Stimulated activated CD4-positive, alpha-beta T cell treated with anti-CD3 and anti-CD28 coated beads, Interleukin-4, amount 100 ng/mL, for 48 hours (primary cell): ENCODE results near the gene ESRRA.
A peak's percentile ranks its signal among the peaks of the same experiment; 100 is the strongest.

ENCODE experiments used
- DNase-seq, 2 donors: peaks; one replicate each; pipeline ENCODE4 v3.0.0-alpha.2; 2020; ENCODE audit warnings: low read depth in 2 of 2

ESRRA gene

GRCh38 chr11:64275031-64275800 lies 30.1 kb upstream of the ESRRA start:
- no peak for DNase-seq

GRCh38 chr11:64275841-64276240 lies 29.5 kb upstream of the ESRRA start:
- DNase-seq, result no peak

GRCh38 chr11:64276653-64277431 lies 28.5 kb upstream of the ESRRA start:
- no peak for DNase-seq

- no peak for DNase-seq
Observed at GRCh38 chr11:64278576-64279190, 26.6 kb upstream of the ESRRA start.

- DNase-seq, result no peak
Observed at GRCh38 chr11:64281957-64282770, 23.2 kb upstream of the ESRRA start.

DNA sequence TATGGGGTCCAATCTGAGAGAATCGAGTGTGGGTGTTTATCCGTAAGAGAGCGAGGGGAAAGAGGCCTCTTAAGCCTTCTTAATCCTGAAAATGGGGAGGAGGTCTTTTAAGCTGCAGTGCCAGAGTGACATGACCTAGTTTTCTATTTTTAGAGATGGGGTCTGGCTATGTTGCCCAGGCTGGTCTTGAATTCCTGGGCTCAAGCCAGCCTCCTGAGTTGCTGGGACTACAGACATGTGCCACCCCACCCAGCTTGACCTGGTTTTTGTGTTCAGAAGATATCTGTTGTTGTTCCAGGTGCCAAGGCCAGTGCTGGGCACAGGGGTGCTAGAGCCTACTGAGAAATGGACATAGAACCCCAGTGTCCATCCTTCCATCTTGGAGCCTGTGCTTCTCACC lies 22.2 kb upstream of the ESRRA start:
- DNase-seq, result no peak

DNA sequence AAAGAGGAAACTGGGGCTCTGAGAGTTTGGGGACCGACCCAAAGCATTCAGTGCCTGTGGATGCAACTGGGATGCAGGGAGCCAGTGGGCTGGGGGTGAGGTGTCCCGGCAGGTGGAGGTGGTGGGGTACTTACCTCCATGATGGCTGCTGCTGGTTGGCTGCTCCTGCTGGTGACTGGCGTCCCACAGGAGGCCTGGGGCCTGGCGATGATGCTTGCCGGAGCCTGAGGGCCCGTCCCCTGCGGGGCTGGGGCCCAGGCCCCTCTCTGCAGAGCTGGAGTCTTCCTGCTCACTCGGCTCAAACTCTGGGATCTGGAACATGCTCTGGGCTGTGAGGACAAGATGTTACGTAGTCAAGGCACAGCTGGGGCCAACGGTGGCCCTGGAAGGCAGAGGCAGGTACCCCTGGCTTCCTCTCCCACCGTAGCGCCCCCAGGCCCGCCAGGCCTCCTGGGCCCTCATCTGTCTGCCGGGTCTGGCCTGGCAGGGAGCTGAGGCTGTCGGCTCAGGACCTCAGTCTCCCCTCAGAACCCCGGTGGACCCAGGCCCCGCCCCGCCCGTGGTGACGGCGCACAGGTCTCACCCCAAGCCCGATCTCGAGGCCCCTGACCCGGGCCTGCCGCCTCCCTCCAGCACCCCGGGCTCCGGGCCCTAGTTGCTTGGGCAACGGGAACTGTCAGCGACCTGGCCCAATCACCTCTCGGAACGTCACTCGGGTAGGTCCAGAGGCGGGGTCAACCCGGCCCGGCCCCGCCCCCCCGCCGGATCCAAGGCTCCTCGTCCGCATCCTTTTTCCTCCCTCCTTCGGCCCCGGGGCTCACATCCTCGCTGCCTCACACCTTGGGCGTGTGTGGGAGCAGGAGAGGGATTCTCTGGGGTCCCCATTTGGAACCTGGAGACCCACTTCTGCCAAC lies 21.0 kb upstream of the ESRRA start, which contains the start of gene BAD:
Gene BAD (minus strand): TSS at position 618 of the 914 bp plus-strand sequence. CDS start 297 bp downstream, at position 321.
- peak; percentile 91 to 92 for DNase-seq

- peak; percentile 85 to 91 for DNase-seq
Observed at GRCh38 chr11:64284962-64285884, 20.1 kb upstream of the ESRRA start, which contains the start of gene GPR137. GPR137 (plus strand) TSS chr11:64285848; CDS start chr11:64286525, 677 bp downstream.

DNA sequence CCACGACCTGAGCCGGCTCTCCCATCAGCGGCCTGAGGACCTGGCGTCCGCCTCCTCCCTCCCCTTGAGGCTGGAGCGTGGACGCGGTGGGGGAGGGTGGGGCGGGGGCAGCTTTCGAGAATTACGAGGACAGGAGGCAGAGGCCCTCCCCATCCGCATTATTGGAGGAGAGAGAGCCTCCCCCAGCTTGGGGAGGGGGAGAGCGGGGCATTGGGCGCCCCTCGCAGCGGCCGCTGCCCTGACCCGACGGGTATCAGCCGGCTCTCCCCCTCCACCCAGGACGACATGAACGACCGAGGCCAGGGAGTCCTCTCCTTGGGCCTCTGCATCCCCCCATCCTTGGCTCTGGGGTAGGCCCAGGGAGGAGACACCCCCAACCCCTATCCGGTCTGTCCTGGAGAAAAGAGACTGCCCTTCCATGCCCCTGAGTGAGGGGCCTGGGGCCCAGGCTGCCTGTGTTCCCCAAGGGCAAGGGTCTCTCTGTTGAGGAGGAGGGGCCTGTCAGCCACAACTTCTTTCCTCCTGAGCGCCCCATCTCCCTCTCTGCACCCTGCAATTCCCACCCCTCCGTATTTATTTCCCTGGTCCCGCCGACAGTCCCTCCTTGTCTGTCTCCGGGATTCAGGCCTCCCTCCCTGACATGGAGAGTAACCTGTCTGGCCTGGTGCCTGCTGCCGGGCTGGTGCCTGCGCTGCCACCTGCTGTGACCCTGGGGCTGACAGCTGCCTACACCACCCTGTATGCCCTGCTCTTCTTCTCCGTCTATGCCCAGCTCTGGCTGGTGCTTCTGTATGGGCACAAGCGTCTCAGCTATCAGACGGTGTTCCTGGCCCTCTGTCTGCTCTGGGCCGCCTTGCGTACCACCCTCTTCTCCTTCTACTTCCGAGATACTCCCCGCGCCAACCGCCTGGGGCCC lies 19.2 kb upstream of the ESRRA start:
- DNase-seq, result no peak

DNA sequence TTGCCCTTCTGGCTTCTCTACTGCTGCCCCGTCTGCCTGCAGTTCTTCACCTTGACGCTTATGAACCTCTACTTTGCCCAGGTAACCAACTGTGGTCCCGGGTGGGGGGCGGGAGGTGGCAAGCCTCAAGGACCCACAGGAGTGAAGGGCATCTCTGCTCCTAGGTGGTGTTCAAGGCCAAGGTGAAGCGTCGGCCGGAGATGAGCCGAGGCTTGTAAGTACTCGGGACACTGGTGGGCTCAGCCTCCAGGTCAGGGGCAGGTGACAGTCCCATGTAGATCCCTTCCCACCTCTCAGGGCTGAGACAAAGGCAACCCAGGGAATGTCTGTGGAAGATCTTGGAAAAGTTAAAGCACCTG lies 18.5 kb upstream of the ESRRA start:
- DNase-seq, result no peak

- DNase-seq, result no peak
Observed at GRCh38 chr11:64287676-64288352, 17.5 kb upstream of the ESRRA start.

DNA sequence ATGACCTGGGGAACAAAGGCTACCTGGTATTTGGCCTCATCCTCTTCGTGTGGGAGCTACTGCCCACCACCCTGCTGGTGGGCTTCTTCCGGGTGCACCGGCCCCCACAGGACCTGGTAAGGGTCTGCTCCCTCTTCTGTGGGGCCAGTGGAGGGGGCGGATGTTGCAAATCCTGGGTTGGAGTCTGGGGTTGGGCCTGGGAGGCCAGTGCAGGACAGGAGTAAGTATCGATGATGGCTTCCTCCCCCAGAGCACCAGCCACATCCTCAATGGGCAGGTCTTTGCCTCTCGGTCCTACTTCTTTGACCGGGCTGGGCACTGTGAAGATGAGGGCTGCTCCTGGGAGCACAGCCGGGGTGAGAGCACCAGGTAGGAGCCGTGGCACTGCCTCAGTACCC lies 17.0 kb upstream of the ESRRA start:
- no peak for DNase-seq

DNA sequence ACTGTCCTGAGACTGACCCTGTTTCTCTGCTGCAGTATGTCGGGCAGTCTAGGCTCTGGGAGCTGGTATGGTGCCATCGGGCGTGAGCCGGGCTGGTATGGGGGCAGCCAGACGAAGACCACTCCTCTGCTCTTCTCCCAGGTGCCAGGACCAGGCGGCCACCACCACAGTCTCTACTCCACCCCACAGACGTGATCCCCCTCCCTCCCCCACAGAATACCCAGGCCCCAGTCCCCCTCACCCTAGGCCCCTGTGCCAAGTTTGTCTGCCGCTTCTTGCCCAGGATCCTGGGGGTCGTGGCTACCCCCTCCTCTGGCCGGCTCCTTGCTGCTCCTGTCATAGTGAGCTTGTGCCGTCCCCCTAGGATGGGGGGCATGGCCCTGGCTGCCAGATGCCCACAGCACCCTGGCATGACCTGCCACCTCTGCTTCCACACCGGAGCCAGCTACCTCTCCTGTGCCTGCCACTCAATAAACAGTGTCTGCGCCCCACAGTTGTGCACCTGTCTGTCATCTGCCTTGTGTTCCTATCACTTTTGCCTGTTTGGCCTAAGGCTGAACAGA lies 16.2 kb upstream of the ESRRA start:
- no peak for DNase-seq

DNA sequence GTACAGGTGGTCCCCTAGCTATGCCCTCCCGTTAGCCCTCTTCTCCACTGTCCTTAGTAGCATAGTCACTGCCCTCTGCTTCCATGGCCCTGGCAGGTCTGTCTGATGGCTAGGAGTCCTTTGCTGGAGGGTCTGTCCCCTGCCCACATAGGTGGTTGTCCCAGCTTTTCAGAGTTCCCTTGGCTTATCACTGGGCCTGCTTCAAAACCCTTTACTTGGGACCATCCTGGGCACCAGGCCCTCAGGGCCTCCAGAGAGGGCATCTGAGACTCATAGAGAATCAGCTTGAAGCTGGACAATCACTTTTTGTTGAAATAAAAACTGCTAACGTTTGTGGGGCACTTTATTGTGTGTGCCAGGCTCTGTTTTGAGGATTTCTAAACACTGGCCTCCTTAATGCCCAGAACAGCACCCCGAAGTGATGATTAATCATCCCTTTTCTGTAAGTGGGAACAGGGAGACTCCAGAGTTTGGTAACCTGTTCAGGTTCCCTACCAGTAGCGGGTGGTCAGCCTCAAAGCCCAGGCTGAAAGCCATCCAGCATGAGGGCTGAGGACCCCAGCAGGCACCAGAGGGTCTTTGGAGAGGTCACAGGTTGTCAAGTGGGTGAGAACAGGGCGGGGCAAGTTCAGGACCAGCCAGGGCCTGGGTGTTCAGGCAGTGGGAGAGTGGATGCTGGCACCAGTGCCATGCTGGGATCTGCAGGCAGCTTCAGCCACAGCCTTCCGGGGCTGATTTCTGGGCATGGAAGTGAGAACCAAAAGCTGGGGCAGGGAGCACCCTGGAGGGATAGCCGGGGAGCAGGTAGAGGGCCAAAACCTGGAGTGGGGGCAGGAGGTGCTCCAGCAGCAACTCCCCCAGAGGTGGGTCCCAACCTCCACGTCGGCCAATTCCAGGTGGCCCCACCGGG lies 14.7 kb upstream of the ESRRA start:
- no peak for DNase-seq

DNA sequence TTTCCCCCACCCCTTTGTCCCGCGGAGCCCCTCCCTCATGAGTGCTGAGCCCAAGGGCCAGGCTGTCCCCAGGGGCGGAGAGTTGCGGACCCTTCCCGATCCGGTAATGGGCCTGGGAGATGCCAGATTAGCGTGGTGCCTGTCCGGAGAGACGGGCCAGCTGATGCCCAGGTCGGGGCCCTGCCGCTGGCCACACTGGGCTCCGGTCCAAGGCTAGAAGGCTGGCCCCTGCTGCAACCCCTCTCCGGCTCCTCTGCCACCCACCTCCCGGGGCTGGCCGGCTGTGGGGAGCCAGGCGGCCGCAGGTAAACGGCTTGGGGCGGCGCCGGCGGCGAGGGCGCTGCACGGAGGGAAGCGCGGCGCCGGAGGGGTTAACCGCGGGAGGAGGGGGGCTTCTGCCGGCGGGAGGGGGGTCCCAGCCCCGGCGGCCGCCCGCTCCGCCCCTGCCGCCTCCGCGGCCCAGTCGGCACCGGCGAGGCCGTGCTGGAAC lies 14.0 kb upstream of the ESRRA start, which contains the start of gene KCNK4:
Gene KCNK4 (plus strand): TSS at position 41 of the 490 bp plus-strand sequence. CDS start 1,717 bp downstream, outside the sequence.
- DNase-seq, result no peak
